OCI-LY7 (cell line): Measurements from ENCODE around the gene CLDN8.

Source experiments
- CTCF ChIP-seq: fragments of 200-600 bp; sonication (generic); conservative IDR thresholded peaks from 2 replicates; pipeline ENCODE4 v1.5.1; 2014; ENCODE audit warnings: mild to moderate bottlenecking, antibody characterized with exemption, low read length, moderate library complexity, mixed read lengths
- EZH2phosphoT487 ChIP-seq: fragments of 200-600 bp; sonication (generic); IDR thresholded peaks from 2 replicates; pipeline ENCODE4 v1.6.1; 2018; ENCODE audit warnings: low read depth, borderline replicate concordance, mild to moderate bottlenecking, mixed run types, antibody characterized with exemption, low read length, moderate library complexity, mixed read lengths

GRCh38 chr21:30168086-30168485 is 47.8 kb downstream of the CLDN8 start:
- TF ChIP-seq CTCF (no peak), EZH2phosphoT487 (no peak)
